Putamen (tissue), 1 donor: ENCODE measurements around the gene CES3.
"Not testable (repeated sequence)": the region's sequence is repeated elsewhere in the genome, so short reads cannot be mapped to it uniquely, and the experiment has no call there.

Source experiments
- DNase-seq: peaks from one replicate; pipeline ENCODE4 v3.0.0-alpha.2; 2016; ENCODE audit warnings: low spot score

Gene CES3

GRCh38 chr16:66970775-66971720, 10.0 kb downstream of the CES3 start:
- no peak for DNase-seq

GRCh38 chr16:66972983-66973382, 11.9 kb downstream of the CES3 start:
- DNase-seq, result no peak

GRCh38 chr16:66973716-66974115, 12.7 kb downstream of the CES3 start:
- no peak for DNase-seq

GRCh38 chr16:66974156-66974931, 13.3 kb downstream of the CES3 start:
- DNase-seq, result not testable (repeated sequence)

GRCh38 chr16:66974932-66975246, 13.8 kb downstream of the CES3 start:
- not testable (repeated sequence) for DNase-seq

GRCh38 chr16:66975302-66975893, 14.3 kb downstream of the CES3 start:
- DNase-seq, result no peak

GRCh38 chr16:66976746-66977145, 15.7 kb downstream of the CES3 start:
- DNase-seq, result no peak

- peak; percentile 85 for DNase-seq
Observed at GRCh38 chr16:66977341-66978113, 16.5 kb downstream of the CES3 start.

- DNase-seq, result no peak
Observed at GRCh38 chr16:66979011-66979717, 18.1 kb downstream of the CES3 start.

- no peak for DNase-seq
Observed at GRCh38 chr16:66983033-66983432, 22.0 kb downstream of the CES3 start.

- DNase-seq, result no peak
Observed at GRCh38 chr16:66984892-66985311, 23.8 kb downstream of the CES3 start.

- no peak for DNase-seq
Observed at GRCh38 chr16:66986559-66986958, 25.5 kb downstream of the CES3 start.

- no peak for DNase-seq
Observed at GRCh38 chr16:66988197-66988788, 27.2 kb downstream of the CES3 start, which contains the start of gene CES4A. Gene CES4A (plus strand): TSS chr16:66988589. CDS start chr16:66988773, 184 bp downstream.

GRCh38 chr16:66991545-66992077, 30.5 kb downstream of the CES3 start:
- no peak for DNase-seq

GRCh38 chr16:66993558-66993957, 32.5 kb downstream of the CES3 start:
- not testable (repeated sequence) for DNase-seq

- peak; percentile 97 for DNase-seq
Observed at GRCh38 chr16:66996324-66996982, 35.4 kb downstream of the CES3 start.

GRCh38 chr16:66996983-66997358, 35.9 kb downstream of the CES3 start:
- no peak for DNase-seq

GRCh38 chr16:67000384-67001351, 39.6 kb downstream of the CES3 start:
- peak; percentile 74 for DNase-seq

GRCh38 chr16:67001726-67002125, 40.7 kb downstream of the CES3 start:
- no peak for DNase-seq
